ENCODE data around the gene VAMP3. TPM values are rescaled to one million over a fixed set of nuclear protein-coding genes. Genes with fewer than 3 reads are reported as not detected.

VAMP3 gene
- total RNA-seq, 1 experiment from 2014 or later = 77.8 TPM

- H3K27me3 ChIP-seq (replicated peaks; ENCODE audit: control insufficient read depth, insufficient read depth, low read length) = no peaks in the 10 kb centered on the region
- H3K9me3 ChIP-seq = no peaks in the 10 kb centered on the region
- intact Hi-C loops (cut with micrococcal nuclease; ENCODE audit: unreplicated experiment) = no loop called here
- H3K36me3 Mint-ChIP-seq (ENCODE audit: insufficient read depth, unreplicated experiment) = peaks cover 17% of the 10 kb centered on the region
- H3K27ac Mint-ChIP-seq (ENCODE audit: unreplicated experiment) = peak overlapping the region; percentile 82
- peaks cover 6% of the 10 kb centered on the region for H3K4me1 Mint-ChIP-seq (ENCODE audit: low read depth, unreplicated experiment)
- H3K27me3 Mint-ChIP-seq (ENCODE audit: insufficient read depth, unreplicated experiment) = peaks cover 2% of the 10 kb centered on the region
- H3K4me3 Mint-ChIP-seq (ENCODE audit: unreplicated experiment) = peak overlapping the region; percentile 89
- TSS peak; percentile 62 for BruUV-seq (replicated peaks)
- no peaks in the 10 kb centered on the region for H3K36me3 ChIP-seq (ENCODE audit: control insufficient read depth, insufficient read depth, low read length)
- POLR2A ChIA-PET = no interaction called here
- no peak for DNase-seq
- peaks cover 9% of the 10 kb centered on the region for H3K4me1 ChIP-seq
- H3K9me3 Mint-ChIP-seq (ENCODE audit: unreplicated experiment) = no peaks in the 10 kb centered on the region
- no peak for TF ChIP-seq CTCF (IDR thresholded peaks at IDR 0.05; ENCODE audit: insufficient read depth in 1 of 2, low read depth in 1 of 2, low read length in 1 of 2, severe bottlenecking in 1 of 2, unreplicated experiment in 1 of 2)
- CTCF ChIA-PET = no interaction called here
- peak overlapping the region; percentile 68 for H3K4me3 ChIP-seq (ENCODE audit: low read depth, low read length)
Observed at GRCh38 chr1:7770669-7770996, 463 bp upstream of the VAMP3 start.

DNA sequence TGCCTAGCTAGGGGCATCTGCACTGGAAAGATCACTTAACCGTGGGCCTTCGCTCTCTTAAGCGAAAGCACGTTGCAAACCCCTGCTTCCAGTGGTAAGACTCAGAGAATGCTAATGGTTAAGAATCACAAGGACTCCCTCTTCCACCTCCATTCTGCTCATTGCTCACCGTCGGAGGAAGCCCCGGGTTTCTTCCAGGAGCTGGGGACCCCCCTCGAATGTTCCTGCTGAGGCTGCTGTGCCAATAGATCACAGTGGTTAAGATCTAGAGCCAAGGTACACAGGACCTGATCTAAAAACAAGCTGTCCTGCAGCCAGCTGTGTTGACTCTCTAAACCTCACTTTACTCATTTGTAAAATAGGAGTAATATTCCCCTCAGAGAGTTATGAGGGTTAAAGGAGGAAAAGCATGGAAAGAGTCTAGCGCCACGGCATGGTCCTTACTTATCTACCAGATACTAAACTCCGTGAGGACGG lies 765 bp downstream of the VAMP3 start:
- Histone ChIP-seq H3K27me3 (replicated peaks; ENCODE audit: control insufficient read depth, insufficient read depth, low read length) (no peaks in the 10 kb centered on the region), H3K4me3 (ENCODE audit: low read depth, low read length) (peak overlapping the region; percentile 68), H3K4me1 (peaks cover 9% of the 10 kb centered on the region), H3K36me3 (ENCODE audit: control insufficient read depth, insufficient read depth, low read length) (no peaks in the 10 kb centered on the region; the same call in 1 of the 2 replicates), H3K9me3 (no peaks in the 10 kb centered on the region)
- POLR2A ChIA-PET = interaction anchor here (0.6 to 0.7 kb wide), 2 partner anchors 30 to 68 kb away, joined by 5 to 11 read pairs; no protein-coding TSS in a partner anchor
- Mint-ChIP-seq H3K27ac (ENCODE audit: unreplicated experiment) (peak overlapping the region; percentile 82), H3K27me3 (ENCODE audit: insufficient read depth, unreplicated experiment) (peaks cover 2% of the 10 kb centered on the region), H3K4me3 (ENCODE audit: unreplicated experiment) (peak overlapping the region; percentile 89), H3K4me1 (ENCODE audit: low read depth, unreplicated experiment) (peaks cover 6% of the 10 kb centered on the region), H3K36me3 (ENCODE audit: insufficient read depth, unreplicated experiment) (peaks cover 21% of the 10 kb centered on the region), H3K9me3 (ENCODE audit: unreplicated experiment) (no peaks in the 10 kb centered on the region)
- intact Hi-C loops (cut with micrococcal nuclease; ENCODE audit: unreplicated experiment) = loop anchor here (1.0 kb wide), 1 partner anchor 11 kb away; no protein-coding TSS in a partner anchor
- TSS peak; percentile 30 for BruUV-seq (replicated peaks)
- TF ChIP-seq CTCF (IDR thresholded peaks at IDR 0.05; ENCODE audit: insufficient read depth in 1 of 2, low read depth in 1 of 2, low read length in 1 of 2, severe bottlenecking in 1 of 2, unreplicated experiment in 1 of 2) = no peak
- CTCF ChIA-PET = no interaction called here
- no peak for DNase-seq

DNA sequence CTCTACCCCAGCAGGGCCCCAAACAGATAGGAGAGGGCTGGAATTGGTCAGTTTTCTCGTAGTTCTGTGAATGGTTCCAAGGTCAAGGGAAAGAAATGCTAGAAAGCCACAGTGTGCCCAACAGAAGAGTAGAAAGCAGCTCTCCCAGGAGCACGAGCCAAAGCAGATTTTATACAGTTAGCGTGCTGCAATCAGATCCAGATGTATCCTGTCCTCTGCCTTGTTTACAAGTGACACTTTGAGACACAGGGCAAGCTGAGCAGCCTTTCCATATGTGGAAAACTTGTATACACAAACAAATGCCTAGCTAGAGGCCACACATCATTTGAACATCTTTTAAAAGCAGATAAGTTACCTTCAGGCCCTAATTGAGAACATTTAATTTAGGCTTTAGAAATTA lies 6.5 kb downstream of the VAMP3 start:
- peaks cover 41% of the 10 kb centered on the region for H3K36me3 Mint-ChIP-seq (ENCODE audit: insufficient read depth, unreplicated experiment)

More for the DNA sequence above, 6.5 kb downstream of the VAMP3 start:
- BruUV-seq (replicated peaks) = no TSS peak
- ChIA-PET POLR2A (no interaction called here), CTCF (no interaction called here)
- no peaks in the 10 kb centered on the region for H3K27me3 Mint-ChIP-seq (ENCODE audit: insufficient read depth, unreplicated experiment)
- no peak overlapping the region for H3K27ac Mint-ChIP-seq (ENCODE audit: unreplicated experiment)
- H3K27me3 ChIP-seq (replicated peaks; ENCODE audit: control insufficient read depth, insufficient read depth, low read length) = no peaks in the 10 kb centered on the region
- no peak for TF ChIP-seq CTCF (IDR thresholded peaks at IDR 0.05; ENCODE audit: insufficient read depth in 1 of 2, low read depth in 1 of 2, low read length in 1 of 2, severe bottlenecking in 1 of 2, unreplicated experiment in 1 of 2)
- no peak overlapping the region for H3K4me3 ChIP-seq (ENCODE audit: low read depth, low read length)
- no peak overlapping the region for H3K4me3 Mint-ChIP-seq (ENCODE audit: unreplicated experiment)
- no peaks in the 10 kb centered on the region; the same call in 1 of the 2 replicates for H3K36me3 ChIP-seq (ENCODE audit: control insufficient read depth, insufficient read depth, low read length)
- intact Hi-C loops (cut with micrococcal nuclease; ENCODE audit: unreplicated experiment) = no loop called here
- no peaks in the 10 kb centered on the region for H3K9me3 Mint-ChIP-seq (ENCODE audit: unreplicated experiment)
- H3K4me1 ChIP-seq = peaks cover 2% of the 10 kb centered on the region
- DNase-seq = no peak
- peaks cover 10% of the 10 kb centered on the region for H3K4me1 Mint-ChIP-seq (ENCODE audit: low read depth, unreplicated experiment)
- H3K9me3 ChIP-seq = no peaks in the 10 kb centered on the region

Measured in Caco-2 (cell line).